HT1080 (cell line): ENCODE data around the gene TRMT2A. TPM values are rescaled to one million over a fixed set of nuclear protein-coding genes. Genes with fewer than 3 reads are reported as not detected.

Experiments
- DNase-seq: peaks from one replicate; pipeline ENCODE4 v3.0.0-alpha.2; 2015; ENCODE audit warnings: low read depth
- small RNA-seq: library from RNA; depleted of rRNA; stranded (forward); fragments of <200 nt; gene quantifications from one replicate; pipeline ENCODE3, GENCODE V24; 2014
- total RNA-seq: library from RNA; depleted of rRNA; stranded (reverse); fragments of >200 nt; shearing (Covaris generic); gene quantifications from 2 replicates; pipeline ENCODE4 v1.2.3, GENCODE V29; 2014; rRNA removed

The TRMT2A gene
- total RNA-seq, 1 experiment from 2014 or later: 93.4 TPM

GRCh38 chr22:20065896-20066616, 51.0 kb downstream of the TRMT2A start:
- DNase-seq: no peak

DNA sequence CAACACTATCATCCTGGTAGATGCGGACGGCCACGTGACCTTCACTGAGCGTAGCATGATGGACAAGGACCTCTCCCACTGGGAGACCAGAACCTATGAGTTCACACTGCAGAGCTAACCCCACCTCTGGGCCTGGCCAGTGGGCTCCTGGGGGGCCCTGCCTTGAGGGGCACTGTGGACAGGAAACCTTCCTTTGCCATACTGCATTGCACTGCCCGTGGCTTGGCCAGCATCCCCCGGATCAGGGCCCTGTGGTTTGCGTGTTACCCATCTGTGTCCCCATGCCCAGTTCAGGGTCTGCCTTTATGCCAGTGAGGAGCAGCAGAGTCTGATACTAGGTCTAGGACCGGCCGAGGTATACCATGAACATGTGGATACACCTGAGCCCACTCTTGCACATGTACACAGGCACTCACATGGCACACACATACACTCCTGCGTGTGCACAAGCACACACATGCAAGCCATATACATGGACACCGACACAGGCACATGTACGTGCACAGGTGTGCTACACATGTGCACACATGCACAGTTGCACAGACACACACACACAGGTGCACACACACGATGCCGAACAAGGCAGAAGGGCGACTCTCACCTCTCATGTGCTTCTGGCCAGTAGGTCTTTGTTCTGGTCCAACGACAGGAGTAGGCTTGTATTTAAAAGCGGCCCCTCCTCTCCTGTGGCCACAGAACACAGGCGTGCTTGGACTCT, 52.3 kb downstream of the TRMT2A start:
- no peak for DNase-seq

DNA sequence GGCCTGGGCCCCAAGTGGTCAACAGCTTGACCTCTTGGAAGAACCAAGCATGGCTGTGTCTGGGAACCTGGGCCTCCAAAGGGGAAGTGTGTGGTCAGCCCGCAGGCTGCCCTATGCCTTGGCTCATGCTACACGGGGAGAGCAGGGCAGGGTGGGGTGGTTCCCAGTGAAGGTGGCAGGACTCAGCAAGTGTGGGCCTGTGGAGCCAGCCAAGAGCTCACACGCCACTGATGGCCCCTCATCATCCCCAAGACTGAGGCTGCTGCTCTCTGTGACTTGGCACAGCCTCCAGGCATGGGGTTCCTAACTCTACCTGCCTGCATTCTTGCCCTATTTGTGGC, 52.9 kb downstream of the TRMT2A start:
- no peak for DNase-seq

DNA sequence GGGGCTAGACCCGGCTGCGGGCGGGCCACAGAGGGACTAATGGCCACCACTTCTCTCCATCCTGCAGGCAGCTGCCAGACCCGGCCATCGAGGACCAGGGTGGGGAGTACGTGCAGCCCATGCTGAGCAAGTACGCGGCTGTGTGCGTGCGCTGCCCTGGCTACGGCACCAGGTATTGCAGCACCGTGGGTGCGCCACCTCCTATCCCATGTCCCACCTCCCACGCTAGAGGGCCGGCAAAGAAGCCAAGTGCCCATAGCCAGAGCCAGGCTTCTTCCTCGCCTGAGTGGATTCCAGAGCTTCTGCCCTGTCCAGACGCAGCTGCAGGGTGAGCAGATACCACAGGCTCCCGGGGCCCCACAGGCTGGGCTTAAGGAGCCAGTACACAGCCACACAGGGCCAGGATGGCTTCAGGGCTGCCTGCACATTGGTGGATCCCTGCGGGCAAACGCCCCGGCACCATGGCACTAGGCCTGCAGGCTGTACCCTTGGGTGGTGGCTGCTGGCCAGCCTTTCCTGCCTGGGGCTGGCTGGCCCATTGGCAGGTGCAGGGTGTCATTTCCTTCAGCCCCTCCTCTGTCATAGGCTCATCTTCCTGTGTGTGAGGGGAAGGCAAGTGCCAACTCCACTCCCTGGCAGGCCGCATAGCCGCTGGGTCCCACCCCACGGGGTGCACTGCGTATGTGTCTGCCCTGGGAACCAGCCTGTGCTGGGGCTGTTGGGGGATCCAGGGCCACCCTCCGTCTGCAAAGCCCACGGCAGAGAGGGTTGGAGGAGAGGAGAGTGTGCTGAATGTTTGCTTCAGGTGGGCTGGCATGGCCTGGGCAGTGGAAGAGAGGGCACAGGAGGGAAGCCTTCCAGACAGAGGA, 53.5 kb downstream of the TRMT2A start:
- DNase-seq: no peak

DNA sequence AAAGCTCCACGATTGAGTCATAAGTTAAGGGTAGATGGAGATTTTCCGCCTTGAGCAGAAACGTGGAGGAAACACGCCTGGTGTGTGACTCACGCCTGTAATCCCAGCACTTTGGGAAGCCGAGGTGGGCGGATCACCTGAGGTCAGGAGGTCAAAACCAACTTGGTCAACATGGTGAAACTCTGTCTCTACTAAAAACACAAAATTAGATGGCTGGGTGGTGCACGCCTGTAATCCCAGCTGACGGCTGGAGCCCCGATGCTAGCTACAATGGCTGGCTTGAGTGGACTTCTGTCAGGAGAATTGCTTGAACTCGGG, 54.3 kb downstream of the TRMT2A start:
- DNase-seq: peak; percentile 85

- DNase-seq: no peak
These were observed 54.8 kb downstream of the TRMT2A start for GRCh38 chr22:20062043-20062765.

Small RNA genes within 50 kb of the gene (small RNA-seq; reads per million reads assigned to genes)
- gene MIR6816 (not detected), gene RF00017 (not detected), gene RF00599 (not detected)

Other genes starting within 250 kb of the TRMT2A start
- 154 and 165 TPM in 2 replicates for gene COMT, start 175.5 kb downstream of the TRMT2A start, total RNA-seq
- 94.5 and 120 TPM in 2 replicates for gene TXNRD2, start 175.4 kb downstream of the TRMT2A start, total RNA-seq
- 3.7 and 8.4 TPM in 2 replicates for gene ARVCF, start 100.4 kb downstream of the TRMT2A start, total RNA-seq
- gene TANGO2, start 96.1 kb downstream of the TRMT2A start, total RNA-seq: 17.2 and 18.8 TPM in 2 replicates
- gene DGCR8, start 37.0 kb downstream of the TRMT2A start, total RNA-seq: 22.9 and 25.9 TPM in 2 replicates
- 801 and 856 TPM in 2 replicates for gene RANBP1, start 1.1 kb downstream of the TRMT2A start, total RNA-seq
- 15.4 and 29.0 TPM in 2 replicates for gene ZDHHC8, start 14.6 kb upstream of the TRMT2A start, total RNA-seq
- 5.3 and 5.8 TPM in 2 replicates for gene CCDC188, start 33.8 kb upstream of the TRMT2A start, total RNA-seq
- 2.7 and 4.9 TPM in 2 replicates for gene RTN4R, start 151.1 kb upstream of the TRMT2A start, total RNA-seq
- gene DGCR6L, start 202.8 kb upstream of the TRMT2A start, total RNA-seq: 56.4 and 66.5 TPM in 2 replicates